ENCODE data around the gene DBX2.

DNA sequence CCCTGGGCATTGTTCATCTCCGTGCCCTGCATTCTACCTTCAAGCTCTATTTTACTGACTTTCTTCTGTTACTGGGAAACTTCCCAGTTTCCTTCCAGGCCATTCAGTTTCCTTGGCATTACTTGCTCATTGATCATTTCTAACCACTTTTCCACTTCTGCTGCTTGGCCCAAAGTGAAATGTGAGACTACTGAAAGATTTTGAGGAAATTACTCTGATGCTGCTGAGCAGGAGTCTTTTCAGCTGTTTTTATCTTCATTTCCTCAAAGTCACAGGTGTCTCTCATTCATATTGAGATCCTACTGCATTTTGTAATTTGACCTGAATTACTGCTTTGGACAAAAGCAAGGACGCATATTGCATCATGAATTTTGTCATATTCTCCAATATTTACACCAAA, 26.4 kb upstream of the DBX2 start:
- TF ChIP-seq, protein P1, sequence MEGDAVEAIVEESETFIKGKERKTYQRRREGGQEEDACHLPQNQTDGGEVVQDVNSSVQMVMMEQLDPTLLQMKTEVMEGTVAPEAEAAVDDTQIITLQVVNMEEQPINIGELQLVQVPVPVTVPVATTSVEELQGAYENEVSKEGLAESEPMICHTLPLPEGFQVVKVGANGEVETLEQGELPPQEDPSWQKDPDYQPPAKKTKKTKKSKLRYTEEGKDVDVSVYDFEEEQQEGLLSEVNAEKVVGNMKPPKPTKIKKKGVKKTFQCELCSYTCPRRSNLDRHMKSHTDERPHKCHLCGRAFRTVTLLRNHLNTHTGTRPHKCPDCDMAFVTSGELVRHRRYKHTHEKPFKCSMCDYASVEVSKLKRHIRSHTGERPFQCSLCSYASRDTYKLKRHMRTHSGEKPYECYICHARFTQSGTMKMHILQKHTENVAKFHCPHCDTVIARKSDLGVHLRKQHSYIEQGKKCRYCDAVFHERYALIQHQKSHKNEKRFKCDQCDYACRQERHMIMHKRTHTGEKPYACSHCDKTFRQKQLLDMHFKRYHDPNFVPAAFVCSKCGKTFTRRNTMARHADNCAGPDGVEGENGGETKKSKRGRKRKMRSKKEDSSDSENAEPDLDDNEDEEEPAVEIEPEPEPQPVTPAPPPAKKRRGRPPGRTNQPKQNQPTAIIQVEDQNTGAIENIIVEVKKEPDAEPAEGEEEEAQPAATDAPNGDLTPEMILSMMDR (conservative IDR thresholded peaks at IDR 0.05), result no peak
- no peak for TF ChIP-seq ZFX (IDR thresholded peaks at IDR 0.05)

Data from C4-2B (cell line).